ENCODE measurements around the gene FRYL. TPM values are rescaled to one million over a fixed set of nuclear protein-coding genes. Genes with fewer than 3 reads are reported as not detected.
"Not testable (repeated sequence)": the region's sequence is repeated elsewhere in the genome, so short reads cannot be mapped to it uniquely, and the experiment has no call there.

The FRYL gene
- total RNA-seq, 3 donors from 2014 or later = 70.9 to 112 (median 86.2) TPM

DNA sequence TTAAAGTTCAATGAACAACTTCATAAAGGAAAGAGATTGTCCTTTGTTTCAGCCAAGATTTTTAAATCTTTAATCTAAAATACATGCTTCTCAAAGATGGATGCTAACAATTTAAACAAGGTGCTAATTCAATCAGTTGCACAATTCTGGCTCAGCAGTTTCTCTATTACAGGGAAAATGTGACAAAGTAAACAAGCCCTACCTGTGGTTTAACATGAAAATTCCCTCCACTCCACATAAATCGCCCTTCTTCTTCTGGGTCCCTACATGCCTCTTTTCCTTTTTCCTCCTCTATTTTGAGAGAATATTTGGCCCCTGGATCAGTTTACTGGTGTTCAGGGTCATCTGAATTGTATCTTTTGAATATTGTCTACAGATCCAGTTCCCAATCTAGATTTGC is 80.6 kb downstream of the FRYL start:
- intact Hi-C loops (cut with DNase I; ENCODE audit: low total_unique reads) = no loop called here
- H3K36me3 ChIP-seq = no peaks in the 10 kb centered on the region
- TF ChIP-seq POLR2A (IDR thresholded peaks at IDR 0.05) (no peak), POLR2AphosphoS5 (IDR thresholded peaks at IDR 0.05) (no peak)
- TF ChIP-seq, protein P1, sequence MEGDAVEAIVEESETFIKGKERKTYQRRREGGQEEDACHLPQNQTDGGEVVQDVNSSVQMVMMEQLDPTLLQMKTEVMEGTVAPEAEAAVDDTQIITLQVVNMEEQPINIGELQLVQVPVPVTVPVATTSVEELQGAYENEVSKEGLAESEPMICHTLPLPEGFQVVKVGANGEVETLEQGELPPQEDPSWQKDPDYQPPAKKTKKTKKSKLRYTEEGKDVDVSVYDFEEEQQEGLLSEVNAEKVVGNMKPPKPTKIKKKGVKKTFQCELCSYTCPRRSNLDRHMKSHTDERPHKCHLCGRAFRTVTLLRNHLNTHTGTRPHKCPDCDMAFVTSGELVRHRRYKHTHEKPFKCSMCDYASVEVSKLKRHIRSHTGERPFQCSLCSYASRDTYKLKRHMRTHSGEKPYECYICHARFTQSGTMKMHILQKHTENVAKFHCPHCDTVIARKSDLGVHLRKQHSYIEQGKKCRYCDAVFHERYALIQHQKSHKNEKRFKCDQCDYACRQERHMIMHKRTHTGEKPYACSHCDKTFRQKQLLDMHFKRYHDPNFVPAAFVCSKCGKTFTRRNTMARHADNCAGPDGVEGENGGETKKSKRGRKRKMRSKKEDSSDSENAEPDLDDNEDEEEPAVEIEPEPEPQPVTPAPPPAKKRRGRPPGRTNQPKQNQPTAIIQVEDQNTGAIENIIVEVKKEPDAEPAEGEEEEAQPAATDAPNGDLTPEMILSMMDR (IDR thresholded peaks at IDR 0.05) = no peak
- no peak overlapping the region for H3K27ac ChIP-seq
- no peaks in the 10 kb centered on the region for H3K9me3 ChIP-seq
- no peak overlapping the region for H3K4me3 ChIP-seq
- no peaks in the 10 kb centered on the region for H3K27me3 ChIP-seq
- H3K4me1 ChIP-seq = no peaks in the 10 kb centered on the region
- no peak for DNase-seq (ENCODE audit: low spot score in 2 of 2)

DNA sequence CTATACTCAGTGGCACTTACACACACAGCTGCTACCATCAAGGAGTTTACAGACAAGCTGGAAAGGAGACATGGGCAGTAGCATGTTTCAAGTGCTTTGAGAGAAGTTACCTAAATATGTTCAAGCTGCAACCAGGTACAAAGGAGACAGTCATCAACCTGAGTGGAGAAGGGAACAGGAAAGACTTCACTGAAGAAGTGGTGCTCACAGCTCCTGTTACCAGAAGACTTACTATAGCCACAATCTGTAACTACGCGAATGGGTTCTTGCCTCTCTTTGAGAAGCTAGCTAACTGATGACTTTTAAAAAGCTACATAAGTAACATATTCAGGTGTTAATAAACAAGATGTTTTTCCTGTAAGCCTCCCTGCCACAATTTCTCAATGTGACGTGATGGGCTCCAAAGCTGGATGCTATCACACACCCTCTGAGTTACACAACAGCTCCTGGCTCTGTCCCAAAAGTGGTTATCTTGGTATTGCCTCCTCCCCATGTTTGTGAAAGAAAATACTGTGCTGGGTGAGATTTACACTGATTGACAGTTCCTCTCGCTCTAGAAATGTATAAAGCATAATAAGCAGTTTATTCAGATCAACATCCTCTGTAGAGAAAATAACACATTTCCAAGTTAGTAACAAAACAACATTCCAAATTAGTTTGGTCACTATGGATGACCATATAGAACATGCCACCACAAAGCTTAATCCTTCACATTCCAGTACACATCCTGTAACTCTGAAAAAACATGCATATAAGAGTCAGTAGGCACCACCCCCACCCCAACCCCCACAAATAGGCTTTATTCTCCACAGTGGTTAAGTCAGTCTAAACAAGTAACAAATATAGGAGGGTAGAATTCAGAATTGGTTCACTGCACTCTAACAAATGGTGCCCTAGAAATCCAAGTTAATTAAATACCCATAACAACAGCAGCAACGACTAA is 81.8 kb downstream of the FRYL start:
- Histone ChIP-seq H3K4me3 (no peak overlapping the region), H3K4me1 (no peaks in the 10 kb centered on the region), H3K27me3 (no peaks in the 10 kb centered on the region), H3K9me3 (no peaks in the 10 kb centered on the region), H3K36me3 (no peaks in the 10 kb centered on the region), H3K27ac (no peak overlapping the region)
- TF ChIP-seq POLR2A (IDR thresholded peaks at IDR 0.05) (no peak), POLR2AphosphoS5 (IDR thresholded peaks at IDR 0.05) (no peak)
- TF ChIP-seq, protein P1 (IDR thresholded peaks at IDR 0.05) = no peak
- DNase-seq (ENCODE audit: low spot score in 2 of 2) = no peak
- intact Hi-C loops (cut with DNase I; ENCODE audit: low total_unique reads) = no loop called here

DNA sequence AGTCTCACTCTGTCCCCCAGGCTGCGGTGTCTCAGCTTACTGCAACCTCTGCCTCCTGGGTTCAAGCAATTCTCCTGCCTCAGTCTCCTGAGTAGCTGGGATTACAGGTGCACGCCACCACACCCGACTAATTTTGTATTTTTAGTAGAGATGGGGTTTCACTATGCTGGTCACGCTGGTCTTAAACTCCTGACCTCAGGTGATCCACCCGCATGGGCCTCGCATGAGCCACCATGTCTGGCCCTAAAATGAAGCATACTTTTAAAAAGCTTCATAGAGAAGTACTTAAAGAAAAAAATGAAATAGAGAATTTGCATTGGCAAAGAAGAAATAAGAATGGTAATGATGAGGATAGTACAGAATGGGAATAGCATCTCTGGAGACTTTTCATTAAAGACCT is 82.6 kb downstream of the FRYL start:
- H3K4me1 ChIP-seq; H3K4me3 ChIP-seq; H3K27me3 ChIP-seq; DNase-seq (ENCODE audit: low spot score in 2 of 2); H3K9me3 ChIP-seq; intact Hi-C loops (cut with DNase I; ENCODE audit: low total_unique reads); H3K27ac ChIP-seq; H3K36me3 ChIP-seq: not testable (repeated sequence)

DNA sequence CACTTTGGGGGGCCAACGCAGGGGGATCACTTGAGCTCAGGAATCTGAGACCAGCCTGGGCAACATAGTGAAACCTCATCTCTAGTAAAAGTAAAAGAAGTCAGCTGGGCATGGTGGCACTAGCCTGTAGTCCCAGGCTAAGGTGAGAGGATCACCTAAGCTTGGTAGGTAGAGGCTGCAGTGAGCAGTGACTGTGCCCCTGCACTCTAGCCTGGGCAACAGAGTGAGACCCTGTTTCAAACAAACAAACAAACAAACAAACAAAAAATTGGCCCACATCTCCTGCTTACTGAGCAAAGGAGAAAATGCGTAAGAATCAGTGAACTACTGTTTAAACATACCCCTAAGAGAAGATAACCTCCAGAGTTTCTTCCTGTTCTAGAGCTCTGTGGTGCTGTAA is 85.3 kb downstream of the FRYL start:
- no peak overlapping the region for H3K27ac ChIP-seq
- intact Hi-C loops (cut with DNase I; ENCODE audit: low total_unique reads) = no loop called here

DNA sequence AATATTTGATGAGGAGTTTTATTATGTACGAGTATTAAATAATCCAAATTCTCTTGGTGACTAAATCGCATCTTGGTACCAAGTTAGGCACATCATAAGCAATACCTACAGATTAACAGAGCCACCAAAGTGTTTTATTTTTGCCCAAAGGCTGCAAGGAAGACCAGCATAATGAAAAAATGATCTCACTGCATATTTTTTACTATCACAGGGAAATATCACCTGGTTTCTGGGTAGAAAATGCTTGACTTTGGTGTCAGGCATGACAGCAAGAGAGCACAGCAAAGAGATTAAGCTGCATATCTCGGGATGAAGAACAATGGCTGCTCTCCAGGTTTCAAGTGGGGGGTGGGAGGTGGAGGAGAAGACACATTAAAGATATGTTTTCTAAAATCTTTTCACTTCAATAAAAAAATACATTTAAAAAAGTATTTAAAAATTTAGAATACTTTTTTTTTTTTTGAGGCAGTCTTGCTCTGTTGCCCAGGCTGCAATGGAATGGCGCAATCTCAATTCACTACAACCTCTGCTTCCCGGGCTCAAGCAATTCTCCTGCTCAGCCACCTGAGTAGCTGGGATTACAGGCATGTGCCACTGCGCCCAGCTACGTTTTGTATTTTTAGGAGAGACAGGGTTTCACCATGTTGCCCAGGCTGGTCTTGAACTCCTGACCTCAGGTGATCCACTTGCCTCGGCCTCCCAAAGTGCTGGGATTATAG is 86.1 kb downstream of the FRYL start:
- no peaks in the 10 kb centered on the region for H3K27me3 ChIP-seq
- intact Hi-C loops (cut with DNase I; ENCODE audit: low total_unique reads) = no loop called here
- H3K27ac ChIP-seq = no peak overlapping the region
- DNase-seq (ENCODE audit: low spot score in 2 of 2) = no peak
- no peaks in the 10 kb centered on the region for H3K36me3 ChIP-seq
- H3K9me3 ChIP-seq = no peaks in the 10 kb centered on the region
- no peaks in the 10 kb centered on the region for H3K4me1 ChIP-seq
- no peak overlapping the region for H3K4me3 ChIP-seq
- TF ChIP-seq POLR2AphosphoS5 (IDR thresholded peaks at IDR 0.05) = no peak
- TF ChIP-seq POLR2A (IDR thresholded peaks at IDR 0.05) = no peak
- TF ChIP-seq, protein P1 (IDR thresholded peaks at IDR 0.05) = no peak

More for the DNA sequence above, 85.3 kb downstream of the FRYL start:
- Histone ChIP-seq H3K9me3 (no peaks in the 10 kb centered on the region), H3K4me1 (no peaks in the 10 kb centered on the region), H3K36me3 (no peaks in the 10 kb centered on the region), H3K27me3 (no peaks in the 10 kb centered on the region), H3K4me3 (no peak overlapping the region)
- TF ChIP-seq, protein P1 (IDR thresholded peaks at IDR 0.05) = no peak
- TF ChIP-seq POLR2A (IDR thresholded peaks at IDR 0.05) = no peak
- TF ChIP-seq POLR2AphosphoS5 (IDR thresholded peaks at IDR 0.05) = no peak
- DNase-seq (ENCODE audit: low spot score in 2 of 2) = no peak

All from breast epithelium (tissue), 4 donors.